ENCODE results near the gene LRP1B.

GRCh38 chr2:142065156-142065555 lies 65.7 kb downstream of the LRP1B start:
- TF ChIP-seq CTCF (IDR thresholded peaks at IDR 0.05) = no peak
- no peak for TF ChIP-seq ZFX (IDR thresholded peaks at IDR 0.05; ENCODE audit: borderline replicate concordance)
